VCaP (cell line): Measurements from ENCODE around the gene TMEM72.

Experiments used
- H3K27ac ChIP-seq: fragments of 450-650 bp; 2 replicates; pipeline ENCODE4 v1.5.1; 2017
- TF ChIP-seq, protein P1 (sequence below): fragments of 450-650 bp; conservative IDR thresholded peaks from 2 replicates; pipeline ENCODE4 v1.5.1; 2017; ENCODE audit warnings: mild to moderate bottlenecking, moderate library complexity

TMEM72 gene

DNA sequence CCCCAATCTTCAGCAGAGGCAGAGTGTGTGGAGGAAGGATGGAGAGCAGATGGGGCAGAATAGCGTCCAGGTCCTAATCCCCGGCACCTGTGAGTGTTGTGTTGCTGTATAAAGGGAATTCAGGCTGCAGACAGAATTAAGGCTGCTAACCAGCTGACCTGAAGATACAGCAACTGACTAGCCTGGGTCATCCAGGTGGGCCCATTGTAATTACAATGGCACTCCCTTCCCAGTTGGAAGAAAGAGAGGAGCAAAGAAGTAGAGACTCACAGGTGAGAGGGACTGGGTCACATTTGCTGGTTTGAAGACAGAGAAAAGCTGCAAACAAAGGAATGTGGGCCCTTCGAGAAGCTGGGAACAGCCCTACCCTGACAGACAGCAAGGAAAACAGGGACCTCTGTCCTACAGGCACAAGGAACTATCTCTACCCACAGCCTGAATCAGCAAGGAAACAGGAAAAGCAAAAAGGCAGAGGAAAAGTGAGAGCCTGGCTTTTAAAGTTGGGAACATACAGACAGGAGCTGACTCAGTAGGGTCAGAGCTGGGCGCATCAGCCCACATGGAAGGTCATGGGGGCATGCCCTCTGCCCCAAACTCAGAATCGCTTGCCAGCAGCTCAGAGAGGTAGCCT lies 11.6 kb upstream of the TMEM72 start:
- H3K27ac ChIP-seq = no peak overlapping the region
- TF ChIP-seq, protein P1, sequence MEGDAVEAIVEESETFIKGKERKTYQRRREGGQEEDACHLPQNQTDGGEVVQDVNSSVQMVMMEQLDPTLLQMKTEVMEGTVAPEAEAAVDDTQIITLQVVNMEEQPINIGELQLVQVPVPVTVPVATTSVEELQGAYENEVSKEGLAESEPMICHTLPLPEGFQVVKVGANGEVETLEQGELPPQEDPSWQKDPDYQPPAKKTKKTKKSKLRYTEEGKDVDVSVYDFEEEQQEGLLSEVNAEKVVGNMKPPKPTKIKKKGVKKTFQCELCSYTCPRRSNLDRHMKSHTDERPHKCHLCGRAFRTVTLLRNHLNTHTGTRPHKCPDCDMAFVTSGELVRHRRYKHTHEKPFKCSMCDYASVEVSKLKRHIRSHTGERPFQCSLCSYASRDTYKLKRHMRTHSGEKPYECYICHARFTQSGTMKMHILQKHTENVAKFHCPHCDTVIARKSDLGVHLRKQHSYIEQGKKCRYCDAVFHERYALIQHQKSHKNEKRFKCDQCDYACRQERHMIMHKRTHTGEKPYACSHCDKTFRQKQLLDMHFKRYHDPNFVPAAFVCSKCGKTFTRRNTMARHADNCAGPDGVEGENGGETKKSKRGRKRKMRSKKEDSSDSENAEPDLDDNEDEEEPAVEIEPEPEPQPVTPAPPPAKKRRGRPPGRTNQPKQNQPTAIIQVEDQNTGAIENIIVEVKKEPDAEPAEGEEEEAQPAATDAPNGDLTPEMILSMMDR = no peak

- TF ChIP-seq, protein P1 = no peak
- no peak overlapping the region for H3K27ac ChIP-seq
These were observed 8.1 kb upstream of the TMEM72 start for GRCh38 chr10:44902941-44903545.

GRCh38 chr10:44906486-44906885 lies 4.7 kb upstream of the TMEM72 start:
- no peak overlapping the region for H3K27ac ChIP-seq
- TF ChIP-seq, protein P1 = no peak

GRCh38 chr10:44907556-44907955 lies 3.6 kb upstream of the TMEM72 start:
- TF ChIP-seq, protein P1 = no peak
- H3K27ac ChIP-seq = no peak overlapping the region

- TF ChIP-seq, protein P1 = no peak
- H3K27ac ChIP-seq = no peak overlapping the region
These were observed 2.9 kb upstream of the TMEM72 start for GRCh38 chr10:44908066-44908749.

DNA sequence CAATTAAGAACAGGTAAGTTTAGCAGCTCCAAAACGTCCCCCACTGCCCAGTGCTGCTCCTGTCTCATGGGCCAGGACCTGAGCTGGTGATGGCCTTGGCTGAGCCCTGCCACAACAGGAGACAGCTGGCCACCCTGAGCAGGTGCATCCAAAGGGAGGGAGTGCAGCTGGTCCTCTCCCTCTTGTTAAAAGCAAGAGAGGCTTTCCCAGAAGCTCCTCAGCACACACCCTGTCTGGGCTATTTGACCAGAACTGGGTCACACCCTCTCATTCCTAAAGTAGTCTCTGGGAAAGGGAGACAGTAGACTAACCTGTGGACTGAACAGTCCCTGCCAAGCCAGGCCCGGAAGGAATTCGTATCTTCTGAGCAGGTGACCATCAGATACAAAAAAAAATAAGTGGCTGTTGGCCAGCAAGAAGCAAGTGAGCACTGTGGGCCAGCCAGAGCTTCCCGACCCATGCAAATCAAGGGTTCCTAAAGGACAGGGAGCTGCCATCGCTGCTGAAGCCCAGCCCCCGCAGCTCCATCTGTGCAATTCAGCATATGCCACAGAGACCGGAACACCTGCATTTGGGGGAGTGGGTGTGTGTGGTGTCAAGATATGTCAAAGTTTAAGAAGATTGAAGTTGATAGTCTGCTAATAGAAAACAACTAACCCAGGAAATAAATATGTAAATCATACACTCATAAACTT lies 2.1 kb upstream of the TMEM72 start:
- H3K27ac ChIP-seq = no peak overlapping the region
- TF ChIP-seq, protein P1 = no peak

DNA sequence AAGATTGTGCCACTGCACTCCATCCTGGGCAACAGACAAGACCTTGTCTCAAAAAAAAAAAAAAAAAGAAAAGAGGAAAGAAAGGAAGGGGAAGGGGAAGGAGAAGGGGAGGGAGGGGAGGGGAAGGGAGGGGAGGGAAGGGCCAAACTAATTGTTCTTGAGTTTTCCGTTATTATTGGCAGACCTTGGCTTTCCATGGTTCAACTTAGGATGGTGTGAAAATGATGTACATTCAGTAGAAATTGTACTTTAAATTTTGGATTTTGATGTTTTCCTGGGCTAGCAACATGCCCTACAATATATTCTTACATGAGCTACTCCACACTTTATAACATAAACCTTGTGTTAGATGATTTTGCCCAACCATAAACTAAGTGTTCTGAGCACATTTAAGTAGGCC lies 1.2 kb upstream of the TMEM72 start:
- TF ChIP-seq, protein P1 = no peak
- no peak overlapping the region for H3K27ac ChIP-seq
